ENCODE data around the gene BNIP2. TPM values are rescaled to one million over a fixed set of nuclear protein-coding genes. Genes with fewer than 3 reads are reported as not detected.

BNIP2 gene
- total RNA-seq, 1 experiment from 2014 or later, result 43.5 TPM

DNA sequence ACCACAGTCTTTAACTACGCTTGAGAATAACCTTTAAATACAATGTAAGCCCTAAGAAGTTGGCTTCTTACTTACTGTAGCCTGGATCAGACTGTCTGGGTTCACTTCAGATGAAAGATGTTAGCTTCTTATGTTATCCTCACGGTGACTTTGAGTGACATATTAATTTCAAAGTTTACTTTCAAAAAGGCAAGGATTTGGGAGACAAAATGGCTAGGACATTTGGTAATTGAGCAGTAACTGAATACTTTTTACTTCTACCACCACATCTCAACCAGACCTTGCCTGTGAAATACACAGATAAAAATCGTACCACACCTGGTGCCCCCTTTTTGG lies 36.0 kb upstream of the BNIP2 start:
- Histone ChIP-seq H3K14ac (ENCODE audit: insufficient read depth, low read length) (no peak overlapping the region), H3K9me3 (ENCODE audit: control insufficient read depth, low read depth, low read length) (no peaks in the 10 kb centered on the region), H3K4me1 (ENCODE audit: insufficient read depth, low read length) (no peaks in the 10 kb centered on the region), H2AK5ac (ENCODE audit: insufficient read length, low read length) (no peak overlapping the region), H4K8ac (replicated peaks; ENCODE audit: insufficient read length, low read depth, low read length) (no peak overlapping the region), H3K27ac (ENCODE audit: insufficient read length, low read depth, low read length) (no peak overlapping the region), H3K79me2 (ENCODE audit: insufficient read depth, low read length) (no peaks in the 10 kb centered on the region), H3K18ac (ENCODE audit: insufficient read length, low read depth, low read length) (no peak overlapping the region), H4K91ac (ENCODE audit: insufficient read length, low read depth, low read length) (no peak overlapping the region), H2BK5ac (ENCODE audit: insufficient read length, low read length) (no peak overlapping the region), H2BK120ac (ENCODE audit: low read depth, low read length, poor library complexity, severe bottlenecking) (no peak overlapping the region), H2BK12ac (ENCODE audit: insufficient read length, low read depth, low read length) (no peak overlapping the region), H3K79me1 (ENCODE audit: insufficient read depth, low read depth, low read length, poor library complexity, severe bottlenecking) (no peaks in the 10 kb centered on the region), H3K4ac (ENCODE audit: low read depth, low read length) (no peak overlapping the region), H2BK15ac (ENCODE audit: low read depth, low read length) (no peak overlapping the region), H4K5ac (ENCODE audit: insufficient read length, low read depth, low read length) (no peak overlapping the region), H2BK20ac (ENCODE audit: low read depth, low read length, poor library complexity, severe bottlenecking) (no peak overlapping the region), H3T11ph (ENCODE audit: low read length) (no peak overlapping the region), H4K20me1 (ENCODE audit: control insufficient read depth, insufficient read depth, insufficient read length) (no peaks in the 10 kb centered on the region), H3K9ac (ENCODE audit: extremely low read depth, insufficient read length, low read length) (no peak overlapping the region), H2AFZ (ENCODE audit: low read length) (no peak overlapping the region), H3K4me2 (ENCODE audit: insufficient read depth, insufficient read length, low read length) (no peak overlapping the region), H3K23ac (ENCODE audit: insufficient read length, low read depth, low read length) (no peak overlapping the region), H3K23me2 (ENCODE audit: insufficient read length, low read depth, low read length, poor library complexity, severe bottlenecking) (no peaks in the 10 kb centered on the region), H3K56ac (ENCODE audit: insufficient read length, low read depth, low read length) (no peak overlapping the region), H3K27me3 (ENCODE audit: insufficient read depth, low read length) (no peaks in the 10 kb centered on the region)
- Mint-ChIP-seq H3K36me3 (ENCODE audit: insufficient read depth in 1 of 3, low read depth in 3 of 3) (no peaks in the 10 kb centered on the region), H3K4me1 (no peaks in the 10 kb centered on the region), H3K27ac (no peak overlapping the region; a peak in 1 of 7 replicates), H3K9me3 (no peaks in the 10 kb centered on the region), H3K4me3 (no peak overlapping the region), H3K27me3 (ENCODE audit: low read depth) (peaks cover 3% of the 10 kb centered on the region; the same call in 1 of the 2 replicates)
- WGBS (ENCODE audit: extremely low coverage, insufficient read length, low lambda C conversion rate), result no CpG with 5 or more reads among the region's 3 CpGs
- no peak for DNase-seq
- TF ChIP-seq CTCF (conservative IDR thresholded peaks at IDR 0.05), result no peak
